ENCODE measurements around the gene LRRC59. TPM values are rescaled to one million over a fixed set of nuclear protein-coding genes. Genes with fewer than 3 reads are reported as not detected.

Gene LRRC59
- total and polyA plus RNA-seq, 2 of the 13 experiments (the other 11 are each of a cell fraction or from before 2014, with no cell fraction given), result 87.3 to 222 TPM

DNA sequence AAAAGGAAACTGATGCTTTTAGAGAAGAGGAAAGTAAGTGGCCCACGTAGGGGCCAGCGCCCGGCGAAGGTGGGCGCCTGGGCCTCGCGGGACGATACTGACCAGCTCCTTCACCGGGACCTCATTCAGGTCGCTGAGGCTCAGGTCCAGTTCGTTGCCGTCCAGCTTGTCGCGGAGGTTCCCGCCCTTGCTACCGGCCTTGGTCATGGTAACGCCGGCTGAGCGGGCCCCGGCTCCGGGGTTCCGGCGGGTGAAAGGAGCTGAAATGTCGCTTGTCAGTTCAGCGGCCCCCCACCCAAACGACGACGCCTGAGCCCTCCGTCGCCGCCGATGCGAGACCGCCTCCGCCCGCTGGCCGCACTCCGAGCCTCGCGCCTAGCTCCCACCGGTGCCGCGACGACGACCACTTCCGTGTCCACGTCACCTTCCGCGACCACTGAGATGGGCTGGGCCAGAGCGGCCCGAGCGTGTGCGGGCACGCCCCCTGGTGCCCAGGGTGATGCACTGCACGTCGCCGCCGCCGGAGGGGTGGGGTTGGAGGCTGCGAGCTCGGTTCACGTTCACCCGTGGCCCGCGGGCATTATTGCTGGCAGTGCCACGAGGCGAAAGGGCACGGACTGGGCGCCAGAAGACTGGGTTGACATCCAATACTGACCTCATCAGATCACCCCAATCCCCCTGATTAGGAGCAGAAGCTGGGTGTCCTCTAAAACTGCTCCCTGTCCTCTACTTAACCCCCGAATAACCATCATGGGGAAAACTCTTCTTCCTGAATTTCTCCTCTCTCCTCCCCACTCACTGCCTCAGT lies at the start of gene LRRC59 (continued):
- TF ChIP-seq ZNF276 (CRISPR knock-in tag; IDR thresholded peaks at IDR 0.05; ENCODE audit: low read depth) (peak; percentile 85; the same call in 1 of the 2 replicates), PAX8 (CRISPR knock-in tag; IDR thresholded peaks at IDR 0.05; ENCODE audit: borderline replicate concordance) (0 out of 2 replicates have a peak, but pooled peaks have one; percentile 62), PREB (CRISPR knock-in tag; IDR thresholded peaks at IDR 0.05) (0 out of 2 replicates have a peak, but pooled peaks have one; percentile 15), ZNF766 (CRISPR knock-in tag; IDR thresholded peaks at IDR 0.05; ENCODE audit: borderline replicate concordance) (peak; percentile 70; the same call in 1 of the 2 replicates), GABPA (IDR thresholded peaks at IDR 0.05; ENCODE audit: low read depth, low read length) (peak; percentile 83), GABPA (CRISPR knock-in tag; IDR thresholded peaks at IDR 0.05; ENCODE audit: low read depth) (peak; percentile 90), ZSCAN9 (CRISPR knock-in tag; IDR thresholded peaks at IDR 0.05; ENCODE audit: borderline replicate concordance) (peak; percentile 97), SP4 (CRISPR knock-in tag; IDR thresholded peaks at IDR 0.05) (peak; percentile 95), ZNF619 (CRISPR knock-in tag; IDR thresholded peaks at IDR 0.05) (peak; percentile 91), ZNF841 (CRISPR knock-in tag; IDR thresholded peaks at IDR 0.05; ENCODE audit: borderline replicate concordance) (peak; percentile 66; the same call in 1 of the 2 replicates), ZNF543 (CRISPR knock-in tag; IDR thresholded peaks at IDR 0.05) (peak; percentile 90), RXRB (CRISPR knock-in tag; IDR thresholded peaks at IDR 0.05; ENCODE audit: borderline replicate concordance) (peak; percentile 92)
- TF ChIP-seq, protein P1, sequence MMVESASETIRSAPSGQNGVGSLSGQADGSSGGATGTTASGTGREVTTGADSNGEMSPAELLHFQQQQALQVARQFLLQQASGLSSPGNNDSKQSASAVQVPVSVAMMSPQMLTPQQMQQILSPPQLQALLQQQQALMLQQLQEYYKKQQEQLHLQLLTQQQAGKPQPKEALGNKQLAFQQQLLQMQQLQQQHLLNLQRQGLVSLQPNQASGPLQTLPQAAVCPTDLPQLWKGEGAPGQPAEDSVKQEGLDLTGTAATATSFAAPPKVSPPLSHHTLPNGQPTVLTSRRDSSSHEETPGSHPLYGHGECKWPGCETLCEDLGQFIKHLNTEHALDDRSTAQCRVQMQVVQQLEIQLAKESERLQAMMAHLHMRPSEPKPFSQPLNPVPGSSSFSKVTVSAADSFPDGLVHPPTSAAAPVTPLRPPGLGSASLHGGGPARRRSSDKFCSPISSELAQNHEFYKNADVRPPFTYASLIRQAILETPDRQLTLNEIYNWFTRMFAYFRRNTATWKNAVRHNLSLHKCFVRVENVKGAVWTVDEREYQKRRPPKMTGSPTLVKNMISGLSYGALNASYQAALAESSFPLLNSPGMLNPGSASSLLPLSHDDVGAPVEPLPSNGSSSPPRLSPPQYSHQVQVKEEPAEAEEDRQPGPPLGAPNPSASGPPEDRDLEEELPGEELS (CRISPR knock-in tag; IDR thresholded peaks at IDR 0.05), result peak; percentile 78
- TF ChIP-seq, protein P2, sequence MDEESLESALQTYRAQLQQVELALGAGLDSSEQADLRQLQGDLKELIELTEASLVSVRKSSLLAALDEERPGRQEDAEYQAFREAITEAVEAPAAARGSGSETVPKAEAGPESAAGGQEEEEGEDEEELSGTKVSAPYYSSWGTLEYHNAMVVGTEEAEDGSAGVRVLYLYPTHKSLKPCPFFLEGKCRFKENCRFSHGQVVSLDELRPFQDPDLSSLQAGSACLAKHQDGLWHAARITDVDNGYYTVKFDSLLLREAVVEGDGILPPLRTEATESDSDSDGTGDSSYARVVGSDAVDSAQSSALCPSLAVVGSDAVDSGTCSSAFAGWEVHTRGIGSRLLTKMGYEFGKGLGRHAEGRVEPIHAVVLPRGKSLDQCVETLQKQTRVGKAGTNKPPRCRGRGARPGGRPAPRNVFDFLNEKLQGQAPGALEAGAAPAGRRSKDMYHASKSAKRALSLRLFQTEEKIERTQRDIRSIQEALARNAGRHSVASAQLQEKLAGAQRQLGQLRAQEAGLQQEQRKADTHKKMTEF (CRISPR knock-in tag; IDR thresholded peaks at IDR 0.05), result peak; percentile 99
- TF ChIP-seq, protein P3, sequence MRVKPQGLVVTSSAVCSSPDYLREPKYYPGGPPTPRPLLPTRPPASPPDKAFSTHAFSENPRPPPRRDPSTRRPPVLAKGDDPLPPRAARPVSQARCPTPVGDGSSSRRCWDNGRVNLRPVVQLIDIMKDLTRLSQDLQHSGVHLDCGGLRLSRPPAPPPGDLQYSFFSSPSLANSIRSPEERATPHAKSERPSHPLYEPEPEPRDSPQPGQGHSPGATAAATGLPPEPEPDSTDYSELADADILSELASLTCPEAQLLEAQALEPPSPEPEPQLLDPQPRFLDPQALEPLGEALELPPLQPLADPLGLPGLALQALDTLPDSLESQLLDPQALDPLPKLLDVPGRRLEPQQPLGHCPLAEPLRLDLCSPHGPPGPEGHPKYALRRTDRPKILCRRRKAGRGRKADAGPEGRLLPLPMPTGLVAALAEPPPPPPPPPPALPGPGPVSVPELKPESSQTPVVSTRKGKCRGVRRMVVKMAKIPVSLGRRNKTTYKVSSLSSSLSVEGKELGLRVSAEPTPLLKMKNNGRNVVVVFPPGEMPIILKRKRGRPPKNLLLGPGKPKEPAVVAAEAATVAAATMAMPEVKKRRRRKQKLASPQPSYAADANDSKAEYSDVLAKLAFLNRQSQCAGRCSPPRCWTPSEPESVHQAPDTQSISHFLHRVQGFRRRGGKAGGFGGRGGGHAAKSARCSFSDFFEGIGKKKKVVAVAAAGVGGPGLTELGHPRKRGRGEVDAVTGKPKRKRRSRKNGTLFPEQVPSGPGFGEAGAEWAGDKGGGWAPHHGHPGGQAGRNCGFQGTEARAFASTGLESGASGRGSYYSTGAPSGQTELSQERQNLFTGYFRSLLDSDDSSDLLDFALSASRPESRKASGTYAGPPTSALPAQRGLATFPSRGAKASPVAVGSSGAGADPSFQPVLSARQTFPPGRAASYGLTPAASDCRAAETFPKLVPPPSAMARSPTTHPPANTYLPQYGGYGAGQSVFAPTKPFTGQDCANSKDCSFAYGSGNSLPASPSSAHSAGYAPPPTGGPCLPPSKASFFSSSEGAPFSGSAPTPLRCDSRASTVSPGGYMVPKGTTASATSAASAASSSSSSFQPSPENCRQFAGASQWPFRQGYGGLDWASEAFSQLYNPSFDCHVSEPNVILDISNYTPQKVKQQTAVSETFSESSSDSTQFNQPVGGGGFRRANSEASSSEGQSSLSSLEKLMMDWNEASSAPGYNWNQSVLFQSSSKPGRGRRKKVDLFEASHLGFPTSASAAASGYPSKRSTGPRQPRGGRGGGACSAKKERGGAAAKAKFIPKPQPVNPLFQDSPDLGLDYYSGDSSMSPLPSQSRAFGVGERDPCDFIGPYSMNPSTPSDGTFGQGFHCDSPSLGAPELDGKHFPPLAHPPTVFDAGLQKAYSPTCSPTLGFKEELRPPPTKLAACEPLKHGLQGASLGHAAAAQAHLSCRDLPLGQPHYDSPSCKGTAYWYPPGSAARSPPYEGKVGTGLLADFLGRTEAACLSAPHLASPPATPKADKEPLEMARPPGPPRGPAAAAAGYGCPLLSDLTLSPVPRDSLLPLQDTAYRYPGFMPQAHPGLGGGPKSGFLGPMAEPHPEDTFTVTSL (CRISPR knock-in tag; IDR thresholded peaks at IDR 0.05; ENCODE audit: borderline replicate concordance), result no peak; the same call in 1 of the 2 replicates

Data from HepG2 (cell line).